ENCODE measurements around the gene SPATA16. TPM values are rescaled to one million over a fixed set of nuclear protein-coding genes. Genes with fewer than 3 reads are reported as not detected.

SPATA16 gene
- total and polyA plus RNA-seq, 2 experiments from 2014 or later, result not detected

DNA sequence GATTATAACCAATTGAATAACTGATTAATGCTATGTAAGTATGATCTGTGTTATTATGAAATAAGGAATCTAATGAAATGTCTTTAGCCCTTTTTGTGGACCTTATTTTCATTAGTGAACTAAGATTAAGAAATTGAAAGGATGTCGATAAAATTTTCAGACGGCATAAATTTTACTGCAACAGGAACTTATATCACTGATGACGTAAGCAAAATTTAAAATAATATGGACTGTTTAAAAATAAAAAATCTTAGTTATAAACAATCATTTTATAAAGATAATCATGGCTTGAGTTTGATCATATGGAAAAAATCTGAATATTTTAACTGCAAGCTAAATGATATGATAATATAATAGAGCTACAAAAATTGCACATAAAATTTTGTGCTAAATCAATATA lies 112.7 kb downstream of the SPATA16 start:
- ATAC-seq (no peak), DNase-seq (ENCODE audit: low spot score) (no peak)
- H3K36me3 ChIP-seq (ENCODE audit: insufficient read depth), result no peaks in the 10 kb centered on the region
- H4K20me1 ChIP-seq (replicated peaks; ENCODE audit: insufficient read depth), result no peaks in the 10 kb centered on the region
- peaks cover 4% of the 10 kb centered on the region; the same call in 1 of the 2 replicates for H3K4me1 ChIP-seq (ENCODE audit: insufficient read depth)
- Mint-ChIP-seq H3K4me1 (peaks cover 8% of the 10 kb centered on the region; the same call in 2 of the 3 replicates), H3K27ac (no peak overlapping the region), H3K9me3 (no peaks in the 10 kb centered on the region), H3K4me3 (no peak overlapping the region), H3K36me3 (ENCODE audit: low read depth) (no peaks in the 10 kb centered on the region), H3K27me3 (ENCODE audit: insufficient read depth, low read depth, poor library complexity) (no peaks in the 10 kb centered on the region)
- H3F3A ChIP-seq (replicated peaks; ENCODE audit: low read depth), result no peaks in the 10 kb centered on the region
- no peaks in the 10 kb centered on the region for H3K9me2 ChIP-seq (ENCODE audit: insufficient read depth)
- H3K27me3 ChIP-seq (ENCODE audit: insufficient read depth), result no peaks in the 10 kb centered on the region
- H3K4me2 ChIP-seq, result no peak overlapping the region
- H3K27ac ChIP-seq (ENCODE audit: low read depth), result no peak overlapping the region
- no peak overlapping the region for H2AFZ ChIP-seq
- TF ChIP-seq, protein P1, sequence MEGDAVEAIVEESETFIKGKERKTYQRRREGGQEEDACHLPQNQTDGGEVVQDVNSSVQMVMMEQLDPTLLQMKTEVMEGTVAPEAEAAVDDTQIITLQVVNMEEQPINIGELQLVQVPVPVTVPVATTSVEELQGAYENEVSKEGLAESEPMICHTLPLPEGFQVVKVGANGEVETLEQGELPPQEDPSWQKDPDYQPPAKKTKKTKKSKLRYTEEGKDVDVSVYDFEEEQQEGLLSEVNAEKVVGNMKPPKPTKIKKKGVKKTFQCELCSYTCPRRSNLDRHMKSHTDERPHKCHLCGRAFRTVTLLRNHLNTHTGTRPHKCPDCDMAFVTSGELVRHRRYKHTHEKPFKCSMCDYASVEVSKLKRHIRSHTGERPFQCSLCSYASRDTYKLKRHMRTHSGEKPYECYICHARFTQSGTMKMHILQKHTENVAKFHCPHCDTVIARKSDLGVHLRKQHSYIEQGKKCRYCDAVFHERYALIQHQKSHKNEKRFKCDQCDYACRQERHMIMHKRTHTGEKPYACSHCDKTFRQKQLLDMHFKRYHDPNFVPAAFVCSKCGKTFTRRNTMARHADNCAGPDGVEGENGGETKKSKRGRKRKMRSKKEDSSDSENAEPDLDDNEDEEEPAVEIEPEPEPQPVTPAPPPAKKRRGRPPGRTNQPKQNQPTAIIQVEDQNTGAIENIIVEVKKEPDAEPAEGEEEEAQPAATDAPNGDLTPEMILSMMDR (conservative IDR thresholded peaks at IDR 0.05; ENCODE audit: low read depth in 2 of 2), result no peak
- no peak for TF ChIP-seq CREB1 (CRISPR knock-in tag; IDR thresholded peaks at IDR 0.05; ENCODE audit: low read depth)
- no peak for TF ChIP-seq EZH2phosphoT487 (IDR thresholded peaks at IDR 0.05; ENCODE audit: unreplicated experiment)
- TF ChIP-seq ZNF114 (CRISPR knock-in tag; IDR thresholded peaks at IDR 0.05), result no peak
- no peak for TF ChIP-seq NANOG (IDR thresholded peaks at IDR 0.05; ENCODE audit: borderline replicate concordance)
- TF ChIP-seq POLR2AphosphoS5 (IDR thresholded peaks at IDR 0.05; ENCODE audit: low read depth), result no peak
- TF ChIP-seq STAT1 (IDR thresholded peaks at IDR 0.05; ENCODE audit: unreplicated experiment), result no peak
- TF ChIP-seq, protein P2, sequence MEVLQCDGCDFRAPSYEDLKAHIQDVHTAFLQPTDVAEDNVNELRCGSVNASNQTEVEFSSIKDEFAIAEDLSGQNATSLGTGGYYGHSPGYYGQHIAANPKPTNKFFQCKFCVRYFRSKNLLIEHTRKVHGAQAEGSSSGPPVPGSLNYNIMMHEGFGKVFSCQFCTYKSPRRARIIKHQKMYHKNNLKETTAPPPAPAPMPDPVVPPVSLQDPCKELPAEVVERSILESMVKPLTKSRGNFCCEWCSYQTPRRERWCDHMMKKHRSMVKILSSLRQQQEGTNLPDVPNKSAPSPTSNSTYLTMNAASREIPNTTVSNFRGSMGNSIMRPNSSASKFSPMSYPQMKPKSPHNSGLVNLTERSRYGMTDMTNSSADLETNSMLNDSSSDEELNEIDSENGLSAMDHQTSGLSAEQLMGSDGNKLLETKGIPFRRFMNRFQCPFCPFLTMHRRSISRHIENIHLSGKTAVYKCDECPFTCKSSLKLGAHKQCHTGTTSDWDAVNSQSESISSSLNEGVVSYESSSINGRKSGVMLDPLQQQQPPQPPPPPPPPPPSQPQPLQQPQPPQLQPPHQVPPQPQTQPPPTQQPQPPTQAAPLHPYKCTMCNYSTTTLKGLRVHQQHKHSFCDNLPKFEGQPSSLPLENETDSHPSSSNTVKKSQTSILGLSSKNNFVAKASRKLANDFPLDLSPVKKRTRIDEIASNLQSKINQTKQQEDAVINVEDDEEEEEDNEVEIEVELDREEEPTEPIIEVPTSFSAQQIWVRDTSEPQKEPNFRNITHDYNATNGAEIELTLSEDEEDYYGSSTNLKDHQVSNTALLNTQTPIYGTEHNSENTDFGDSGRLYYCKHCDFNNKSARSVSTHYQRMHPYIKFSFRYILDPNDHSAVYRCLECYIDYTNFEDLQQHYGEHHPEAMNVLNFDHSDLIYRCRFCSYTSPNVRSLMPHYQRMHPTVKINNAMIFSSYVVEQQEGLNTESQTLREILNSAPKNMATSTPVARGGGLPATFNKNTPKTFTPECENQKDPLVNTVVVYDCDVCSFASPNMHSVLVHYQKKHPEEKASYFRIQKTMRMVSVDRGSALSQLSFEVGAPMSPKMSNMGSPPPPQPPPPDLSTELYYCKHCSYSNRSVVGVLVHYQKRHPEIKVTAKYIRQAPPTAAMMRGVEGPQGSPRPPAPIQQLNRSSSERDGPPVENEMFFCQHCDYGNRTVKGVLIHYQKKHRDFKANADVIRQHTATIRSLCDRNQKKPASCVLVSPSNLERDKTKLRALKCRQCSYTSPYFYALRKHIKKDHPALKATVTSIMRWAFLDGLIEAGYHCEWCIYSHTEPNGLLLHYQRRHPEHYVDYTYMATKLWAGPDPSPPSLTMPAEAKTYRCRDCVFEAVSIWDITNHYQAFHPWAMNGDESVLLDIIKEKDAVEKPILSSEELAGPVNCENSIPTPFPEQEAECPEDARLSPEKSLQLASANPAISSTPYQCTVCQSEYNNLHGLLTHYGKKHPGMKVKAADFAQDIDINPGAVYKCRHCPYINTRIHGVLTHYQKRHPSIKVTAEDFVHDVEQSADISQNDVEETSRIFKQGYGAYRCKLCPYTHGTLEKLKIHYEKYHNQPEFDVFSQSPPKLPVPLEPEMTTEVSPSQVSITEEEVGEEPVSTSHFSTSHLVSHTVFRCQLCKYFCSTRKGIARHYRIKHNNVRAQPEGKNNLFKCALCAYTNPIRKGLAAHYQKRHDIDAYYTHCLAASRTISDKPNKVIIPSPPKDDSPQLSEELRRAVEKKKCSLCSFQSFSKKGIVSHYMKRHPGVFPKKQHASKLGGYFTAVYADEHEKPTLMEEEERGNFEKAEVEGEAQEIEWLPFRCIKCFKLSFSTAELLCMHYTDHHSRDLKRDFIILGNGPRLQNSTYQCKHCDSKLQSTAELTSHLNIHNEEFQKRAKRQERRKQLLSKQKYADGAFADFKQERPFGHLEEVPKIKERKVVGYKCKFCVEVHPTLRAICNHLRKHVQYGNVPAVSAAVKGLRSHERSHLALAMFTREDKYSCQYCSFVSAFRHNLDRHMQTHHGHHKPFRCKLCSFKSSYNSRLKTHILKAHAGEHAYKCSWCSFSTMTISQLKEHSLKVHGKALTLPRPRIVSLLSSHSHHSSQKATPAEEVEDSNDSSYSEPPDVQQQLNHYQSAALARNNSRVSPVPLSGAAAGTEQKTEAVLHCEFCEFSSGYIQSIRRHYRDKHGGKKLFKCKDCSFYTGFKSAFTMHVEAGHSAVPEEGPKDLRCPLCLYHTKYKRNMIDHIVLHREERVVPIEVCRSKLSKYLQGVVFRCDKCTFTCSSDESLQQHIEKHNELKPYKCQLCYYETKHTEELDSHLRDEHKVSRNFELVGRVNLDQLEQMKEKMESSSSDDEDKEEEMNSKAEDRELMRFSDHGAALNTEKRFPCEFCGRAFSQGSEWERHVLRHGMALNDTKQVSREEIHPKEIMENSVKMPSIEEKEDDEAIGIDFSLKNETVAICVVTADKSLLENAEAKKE (CRISPR knock-in tag; IDR thresholded peaks at IDR 0.05), result no peak
- TF ChIP-seq, protein P3, sequence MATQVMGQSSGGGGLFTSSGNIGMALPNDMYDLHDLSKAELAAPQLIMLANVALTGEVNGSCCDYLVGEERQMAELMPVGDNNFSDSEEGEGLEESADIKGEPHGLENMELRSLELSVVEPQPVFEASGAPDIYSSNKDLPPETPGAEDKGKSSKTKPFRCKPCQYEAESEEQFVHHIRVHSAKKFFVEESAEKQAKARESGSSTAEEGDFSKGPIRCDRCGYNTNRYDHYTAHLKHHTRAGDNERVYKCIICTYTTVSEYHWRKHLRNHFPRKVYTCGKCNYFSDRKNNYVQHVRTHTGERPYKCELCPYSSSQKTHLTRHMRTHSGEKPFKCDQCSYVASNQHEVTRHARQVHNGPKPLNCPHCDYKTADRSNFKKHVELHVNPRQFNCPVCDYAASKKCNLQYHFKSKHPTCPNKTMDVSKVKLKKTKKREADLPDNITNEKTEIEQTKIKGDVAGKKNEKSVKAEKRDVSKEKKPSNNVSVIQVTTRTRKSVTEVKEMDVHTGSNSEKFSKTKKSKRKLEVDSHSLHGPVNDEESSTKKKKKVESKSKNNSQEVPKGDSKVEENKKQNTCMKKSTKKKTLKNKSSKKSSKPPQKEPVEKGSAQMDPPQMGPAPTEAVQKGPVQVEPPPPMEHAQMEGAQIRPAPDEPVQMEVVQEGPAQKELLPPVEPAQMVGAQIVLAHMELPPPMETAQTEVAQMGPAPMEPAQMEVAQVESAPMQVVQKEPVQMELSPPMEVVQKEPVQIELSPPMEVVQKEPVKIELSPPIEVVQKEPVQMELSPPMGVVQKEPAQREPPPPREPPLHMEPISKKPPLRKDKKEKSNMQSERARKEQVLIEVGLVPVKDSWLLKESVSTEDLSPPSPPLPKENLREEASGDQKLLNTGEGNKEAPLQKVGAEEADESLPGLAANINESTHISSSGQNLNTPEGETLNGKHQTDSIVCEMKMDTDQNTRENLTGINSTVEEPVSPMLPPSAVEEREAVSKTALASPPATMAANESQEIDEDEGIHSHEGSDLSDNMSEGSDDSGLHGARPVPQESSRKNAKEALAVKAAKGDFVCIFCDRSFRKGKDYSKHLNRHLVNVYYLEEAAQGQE (IDR thresholded peaks at IDR 0.05; ENCODE audit: unreplicated experiment), result no peak
- TF ChIP-seq, protein P4, sequence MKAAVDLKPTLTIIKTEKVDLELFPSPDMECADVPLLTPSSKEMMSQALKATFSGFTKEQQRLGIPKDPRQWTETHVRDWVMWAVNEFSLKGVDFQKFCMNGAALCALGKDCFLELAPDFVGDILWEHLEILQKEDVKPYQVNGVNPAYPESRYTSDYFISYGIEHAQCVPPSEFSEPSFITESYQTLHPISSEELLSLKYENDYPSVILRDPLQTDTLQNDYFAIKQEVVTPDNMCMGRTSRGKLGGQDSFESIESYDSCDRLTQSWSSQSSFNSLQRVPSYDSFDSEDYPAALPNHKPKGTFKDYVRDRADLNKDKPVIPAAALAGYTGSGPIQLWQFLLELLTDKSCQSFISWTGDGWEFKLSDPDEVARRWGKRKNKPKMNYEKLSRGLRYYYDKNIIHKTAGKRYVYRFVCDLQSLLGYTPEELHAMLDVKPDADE (IDR thresholded peaks at IDR 0.05), result no peak
- TF ChIP-seq ZNF331 (CRISPR knock-in tag; IDR thresholded peaks at IDR 0.05; ENCODE audit: low read depth), result no peak
- no peak for TF ChIP-seq EZH2 (IDR thresholded peaks at IDR 0.05; ENCODE audit: low read depth, unreplicated experiment)
- TF ChIP-seq JUNB (IDR thresholded peaks at IDR 0.05; ENCODE audit: unreplicated experiment), result no peak
- H3K79me2 ChIP-seq (replicated peaks; ENCODE audit: insufficient read depth), result no peaks in the 10 kb centered on the region
- no peak overlapping the region for H3K4me3 ChIP-seq
